Right kidney (tissue), 1 donor: ENCODE data around the gene CDK6.
"Not testable (repeated sequence)": the region's sequence is repeated elsewhere in the genome, so short reads cannot be mapped to it uniquely, and the experiment has no call there.

Experiments
- DNase-seq: peaks from one replicate; pipeline ENCODE4 v3.0.0-alpha.2; 2016

CDK6 gene

DNA sequence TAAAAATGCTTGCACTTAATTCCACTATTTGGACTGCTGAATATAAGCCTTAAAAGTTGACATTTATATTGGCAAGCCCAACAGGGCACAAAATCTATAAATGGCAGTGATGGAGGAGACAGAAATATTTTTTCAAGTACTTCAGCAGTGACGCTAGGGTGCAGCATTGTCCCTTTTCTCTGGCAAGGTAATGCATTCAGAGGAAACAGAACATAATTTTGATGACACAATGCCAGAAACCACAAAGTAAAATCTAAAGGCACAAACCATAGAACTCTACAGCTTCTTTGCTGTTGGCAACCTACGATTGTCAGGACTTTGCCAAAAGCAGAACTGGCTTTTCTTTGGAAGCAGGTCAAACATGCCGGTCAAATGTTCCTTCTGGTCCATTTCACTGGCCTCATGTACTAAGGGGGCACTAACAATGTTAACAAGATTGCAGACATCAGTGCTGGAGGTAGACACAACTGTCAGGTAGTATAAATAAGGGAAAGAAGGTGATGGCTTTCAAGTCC, 215.3 kb downstream of the CDK6 start:
- no peak for DNase-seq

GRCh38 chr7:92615861-92616260, 220.5 kb downstream of the CDK6 start:
- no peak for DNase-seq

DNA sequence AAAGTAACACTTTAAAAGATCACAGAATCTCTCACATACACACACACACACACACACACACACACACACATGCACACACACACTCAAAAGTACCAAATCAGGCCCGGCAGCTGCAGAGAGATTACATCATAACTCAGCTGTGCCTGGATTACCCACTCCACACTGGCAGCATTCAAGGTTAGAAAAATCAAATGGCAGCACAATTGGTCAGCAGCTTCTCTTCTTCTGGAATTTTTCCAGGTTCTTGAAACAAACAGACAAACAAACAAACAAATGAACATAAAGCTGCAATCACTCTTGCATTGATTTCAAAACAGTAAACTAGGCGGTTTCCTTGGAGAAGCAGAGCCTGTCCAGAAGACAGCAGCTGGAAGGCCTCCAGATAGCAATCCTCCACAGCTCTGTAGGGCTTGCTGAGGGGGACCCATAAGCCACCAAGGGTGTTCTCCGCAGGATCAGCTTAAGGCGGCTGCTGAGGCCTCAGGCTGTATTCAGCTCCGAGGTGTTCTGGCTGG, 221.7 kb downstream of the CDK6 start:
- no peak for DNase-seq

DNA sequence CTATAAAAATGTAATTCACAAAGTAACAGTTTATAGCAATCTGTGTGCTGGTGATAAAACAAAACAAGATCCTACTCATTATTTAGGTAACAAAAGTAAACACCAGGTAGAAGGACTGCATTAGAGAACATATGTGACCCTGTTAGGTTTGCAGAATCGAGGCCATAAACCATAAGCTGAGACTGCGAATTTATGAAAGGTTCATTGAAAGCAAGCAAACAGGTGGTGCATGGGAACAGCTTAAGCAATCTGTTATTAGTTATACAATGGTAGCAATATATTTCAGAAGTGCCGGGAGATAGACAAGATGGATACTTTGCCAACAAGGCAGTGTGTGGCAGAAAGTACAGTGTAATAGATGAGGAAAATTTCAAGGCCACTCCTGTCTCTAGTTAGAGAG, 222.7 kb downstream of the CDK6 start:
- no peak for DNase-seq

GRCh38 chr7:92613214-92613613, 223.2 kb downstream of the CDK6 start:
- DNase-seq = no peak

GRCh38 chr7:92612501-92612900, 223.9 kb downstream of the CDK6 start:
- DNase-seq = no peak

- no peak for DNase-seq
These were observed 224.6 kb downstream of the CDK6 start for GRCh38 chr7:92611735-92612134.

DNA sequence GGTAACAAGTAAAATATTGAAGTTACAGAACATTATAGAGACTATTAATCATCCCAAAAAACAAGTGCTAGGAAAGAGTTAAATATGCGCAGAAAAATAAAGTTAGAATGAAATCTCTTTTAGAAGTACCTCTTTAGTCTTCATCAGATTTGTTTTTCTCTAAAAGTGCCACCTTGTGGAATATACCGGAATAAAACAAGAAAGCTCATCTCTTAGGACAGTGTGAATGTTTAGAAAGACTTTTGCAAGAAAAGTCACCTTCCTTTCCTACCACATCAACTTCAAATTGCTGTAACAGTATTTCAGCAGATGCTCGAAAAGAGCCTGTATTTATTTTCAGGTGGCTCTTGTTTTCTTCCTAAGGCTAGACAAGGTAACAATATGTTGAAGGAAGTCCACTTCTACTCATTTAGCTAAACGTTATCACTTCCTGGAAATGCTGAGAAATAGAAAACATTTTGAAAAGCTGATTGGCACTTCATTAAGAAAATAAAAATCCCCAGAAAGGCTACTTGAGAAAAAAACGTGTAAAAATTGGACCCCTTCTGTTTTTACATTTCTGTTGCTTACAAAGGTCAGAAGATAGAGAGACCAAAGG, 226.4 kb downstream of the CDK6 start:
- DNase-seq = no peak

GRCh38 chr7:92608380-92609322, 227.7 kb downstream of the CDK6 start:
- peak; percentile 63 for DNase-seq

- DNase-seq = no peak
These were observed 229.4 kb downstream of the CDK6 start for GRCh38 chr7:92606985-92607384.

GRCh38 chr7:92604517-92604916, 231.9 kb downstream of the CDK6 start:
- DNase-seq = not testable (repeated sequence)

GRCh38 chr7:92603089-92603445, 233.3 kb downstream of the CDK6 start:
- no peak for DNase-seq

- DNase-seq = no peak
These were observed 233.9 kb downstream of the CDK6 start for GRCh38 chr7:92602352-92603088.

- no peak for DNase-seq
These were observed 237.9 kb downstream of the CDK6 start for GRCh38 chr7:92598310-92598981.

DNA sequence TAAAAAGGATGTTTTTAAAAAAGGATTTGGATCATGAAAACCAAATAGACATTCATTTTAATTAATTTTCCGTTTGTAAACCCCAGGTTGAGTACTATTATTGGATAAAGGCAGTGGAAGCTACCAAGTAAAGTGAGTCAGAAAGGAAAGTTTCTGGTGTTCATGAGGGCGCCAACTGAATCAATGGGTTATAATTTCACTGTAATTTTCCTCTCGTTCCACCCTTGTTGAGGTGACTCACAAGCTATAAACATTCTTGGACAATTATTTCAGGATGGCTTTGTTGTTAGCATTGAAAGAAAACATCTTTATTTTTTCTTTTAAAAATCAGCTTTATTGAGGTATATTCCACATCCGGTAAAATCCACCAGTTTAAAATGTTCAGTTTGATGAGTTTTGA, 241.1 kb downstream of the CDK6 start:
- DNase-seq = no peak

- no peak for DNase-seq
These were observed 241.6 kb downstream of the CDK6 start for GRCh38 chr7:92594746-92595145.

DNA sequence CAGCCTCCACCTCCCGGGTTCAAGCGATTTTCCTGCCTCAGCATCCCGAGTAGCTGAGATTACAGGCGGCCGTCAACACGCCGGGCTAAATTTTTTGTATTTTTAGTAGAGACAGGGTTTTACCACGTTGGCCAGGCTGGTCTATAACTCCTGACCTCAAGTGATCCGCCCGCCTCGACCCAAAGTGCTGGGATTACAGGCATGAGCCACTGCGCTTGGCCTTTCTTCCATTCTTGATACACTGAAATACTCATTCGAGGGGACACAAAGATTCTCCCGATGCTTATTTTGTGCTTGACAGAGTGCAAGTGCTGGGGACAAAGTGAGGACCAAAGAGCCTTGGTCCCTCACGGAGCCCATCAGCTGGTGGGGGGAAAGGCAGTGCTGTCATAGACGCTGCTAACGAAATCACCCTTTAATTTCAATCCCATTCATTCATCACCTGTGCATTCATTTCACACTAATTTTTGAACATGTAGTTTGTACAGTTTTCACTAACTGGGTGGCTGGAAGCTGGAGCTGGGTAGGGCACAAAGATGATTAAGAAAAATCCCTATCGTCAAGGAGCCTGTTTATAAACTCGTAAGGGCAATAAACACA, 245.6 kb downstream of the CDK6 start:
- DNase-seq = peak; percentile 35

GRCh38 chr7:92589056-92589455, 247.3 kb downstream of the CDK6 start:
- DNase-seq = no peak

DNA sequence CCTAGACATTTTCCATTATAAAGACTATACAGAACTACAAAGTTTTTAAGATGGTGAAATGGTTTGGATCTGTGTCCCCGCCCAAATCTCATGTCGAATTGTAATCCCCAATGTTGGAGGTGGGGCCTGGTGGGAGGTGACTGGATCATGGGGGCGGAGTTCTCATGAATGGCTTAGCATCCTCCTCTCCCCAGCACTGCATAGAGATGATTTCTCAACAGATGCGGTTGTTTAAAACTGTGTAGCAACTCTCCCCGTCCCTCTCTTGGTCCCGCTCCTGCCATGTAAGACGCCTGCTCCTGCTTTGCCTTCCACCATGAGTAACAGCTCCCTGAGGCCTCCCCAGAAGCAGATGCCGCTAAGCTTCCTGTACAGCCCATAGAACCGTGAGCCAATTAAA, 247.8 kb downstream of the CDK6 start:
- DNase-seq = no peak

- no peak for DNase-seq
These were observed 249.5 kb downstream of the CDK6 start for GRCh38 chr7:92586841-92587240.

GRCh38 chr7:92586403-92586802, 250.0 kb downstream of the CDK6 start:
- no peak for DNase-seq

GRCh38 chr7:92584953-92585352, 251.4 kb downstream of the CDK6 start:
- DNase-seq = no peak
